Measurements from ENCODE around the gene SLC35D3. TPM values are rescaled to one million over a fixed set of nuclear protein-coding genes. Genes with fewer than 3 reads are reported as not detected.
"Not testable (repeated sequence)": the region's sequence is repeated elsewhere in the genome, so short reads cannot be mapped to it uniquely, and the experiment has no call there.

Gene SLC35D3
- total and polyA plus RNA-seq, 8 donors, result 0.08 to 0.31 (median 0.18) TPM; not detected in 5

GRCh38 chr6:136901212-136901784 lies 20.8 kb upstream of the SLC35D3 start:
- TF ChIP-seq POLR2AphosphoS5 (IDR thresholded peaks at IDR 0.05), result no peak
- TF ChIP-seq, protein P1, sequence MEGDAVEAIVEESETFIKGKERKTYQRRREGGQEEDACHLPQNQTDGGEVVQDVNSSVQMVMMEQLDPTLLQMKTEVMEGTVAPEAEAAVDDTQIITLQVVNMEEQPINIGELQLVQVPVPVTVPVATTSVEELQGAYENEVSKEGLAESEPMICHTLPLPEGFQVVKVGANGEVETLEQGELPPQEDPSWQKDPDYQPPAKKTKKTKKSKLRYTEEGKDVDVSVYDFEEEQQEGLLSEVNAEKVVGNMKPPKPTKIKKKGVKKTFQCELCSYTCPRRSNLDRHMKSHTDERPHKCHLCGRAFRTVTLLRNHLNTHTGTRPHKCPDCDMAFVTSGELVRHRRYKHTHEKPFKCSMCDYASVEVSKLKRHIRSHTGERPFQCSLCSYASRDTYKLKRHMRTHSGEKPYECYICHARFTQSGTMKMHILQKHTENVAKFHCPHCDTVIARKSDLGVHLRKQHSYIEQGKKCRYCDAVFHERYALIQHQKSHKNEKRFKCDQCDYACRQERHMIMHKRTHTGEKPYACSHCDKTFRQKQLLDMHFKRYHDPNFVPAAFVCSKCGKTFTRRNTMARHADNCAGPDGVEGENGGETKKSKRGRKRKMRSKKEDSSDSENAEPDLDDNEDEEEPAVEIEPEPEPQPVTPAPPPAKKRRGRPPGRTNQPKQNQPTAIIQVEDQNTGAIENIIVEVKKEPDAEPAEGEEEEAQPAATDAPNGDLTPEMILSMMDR (IDR thresholded peaks at IDR 0.05), result no peak
- TF ChIP-seq EP300 (IDR thresholded peaks at IDR 0.05), result no peak
- TF ChIP-seq POLR2A (IDR thresholded peaks at IDR 0.05), result no peak
- peaks cover 6 to 73% (median 59%) of the 10 kb centered on the region in 4 donors for H3K36me3 ChIP-seq
- H3K4me1 ChIP-seq, result no peaks in the 10 kb centered on the region
- H3K27ac ChIP-seq, result no peak overlapping the region
- no peak overlapping the region for H3K4me3 ChIP-seq
- no peak for DNase-seq
- no peaks in the 10 kb centered on the region for H3K27me3 ChIP-seq
- H3K9me3 ChIP-seq, result no peaks in the 10 kb centered on the region
- 61 to 89% (median 85%) methylated on average over 5 of the region's 5 CpGs for WGBS, 5 donors
- intact Hi-C loops (cut with DNase I; ENCODE audit: low total_unique reads), result no loop called here

GRCh38 chr6:136904477-136904876 lies 17.6 kb upstream of the SLC35D3 start:
- DNase-seq; intact Hi-C loops (cut with DNase I; ENCODE audit: low total_unique reads): not testable (repeated sequence)
- WGBS, 5 donors, result 90 to 100% (median 94%) methylated on average over 3 of the region's 3 CpGs

DNA sequence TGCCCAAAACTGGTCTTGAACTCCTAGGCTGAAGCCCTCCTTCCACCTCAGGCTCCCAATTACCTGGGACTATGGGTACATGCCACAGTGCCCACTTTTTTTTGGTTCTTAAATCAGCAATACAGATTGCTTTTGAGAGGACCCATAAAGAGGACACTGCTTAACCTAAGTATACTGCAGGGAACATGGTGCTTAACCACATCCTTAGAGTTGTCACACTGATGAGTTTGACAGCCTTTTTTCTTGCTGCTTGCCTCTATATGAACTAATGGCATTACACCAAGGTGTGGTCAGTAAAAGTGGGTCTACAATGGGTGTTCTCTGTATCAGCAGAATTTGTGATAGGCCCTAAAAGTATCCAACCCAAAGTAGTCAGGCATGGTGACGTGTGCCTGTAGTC lies 7.2 kb upstream of the SLC35D3 start:
- Histone ChIP-seq H3K9me3 (no peaks in the 10 kb centered on the region), H3K36me3 (peaks cover 0 to 35% (median 30%) of the 10 kb centered on the region in 4 donors), H3K4me1 (peaks cover 0 to under 1% (median under 1%) of the 10 kb centered on the region in 4 donors), H3K27me3 (peaks cover 0 to 22% (median 10%) of the 10 kb centered on the region in 3 donors), H3K27ac (no peak overlapping the region), H3K4me3 (no peak overlapping the region)
- WGBS, 5 donors, result 96 to 100% (median 100%) methylated on average over 1 of the region's 1 CpG
- intact Hi-C loops (cut with DNase I; ENCODE audit: low total_unique reads), result no loop called here
- no peak for DNase-seq
- TF ChIP-seq POLR2AphosphoS5 (IDR thresholded peaks at IDR 0.05) (no peak), POLR2A (IDR thresholded peaks at IDR 0.05) (no peak)
- TF ChIP-seq, protein P1 (IDR thresholded peaks at IDR 0.05), result no peak

More at GRCh38 chr6:136904477-136904876, 17.6 kb upstream of the SLC35D3 start:
- not testable (repeated sequence) for H3K27ac ChIP-seq, H3K9me3 ChIP-seq, H3K27me3 ChIP-seq, H3K4me1 ChIP-seq, H3K4me3 ChIP-seq
- peaks cover 0 to 65% (median 46%) of the 10 kb centered on the region in 4 donors for H3K36me3 ChIP-seq

- Histone ChIP-seq H3K36me3 (peaks cover 0 to 26% (median 21%) of the 10 kb centered on the region in 4 donors), H3K4me1 (peaks cover 36 to 38% (median 37%) of the 10 kb centered on the region in 4 donors), H3K9me3 (no peaks in the 10 kb centered on the region), H3K27me3 (peaks cover 14 to 60% (median 47%) of the 10 kb centered on the region in 3 donors), H3K27ac (no peak overlapping the region), H3K4me3 (no peak overlapping the region)
- TF ChIP-seq POLR2A (IDR thresholded peaks at IDR 0.05) (no peak), EP300 (IDR thresholded peaks at IDR 0.05) (no peak), POLR2AphosphoS5 (IDR thresholded peaks at IDR 0.05) (no peak)
- TF ChIP-seq, protein P1 (IDR thresholded peaks at IDR 0.05), result no peak
- no peak for DNase-seq
- WGBS, 5 donors, result 63 to 87% (median 69%) methylated on average over 3 of the region's 3 CpGs
- intact Hi-C loops (cut with DNase I; ENCODE audit: low total_unique reads), result no loop called here
Measured at GRCh38 chr6:136918706-136919105, 3.4 kb upstream of the SLC35D3 start.

GRCh38 chr6:136920216-136920615 lies 1.9 kb upstream of the SLC35D3 start:
- H3K4me3 ChIP-seq, result peak overlapping the region in 2 of 4 donors; percentile 64 to 78
- H3K9me3 ChIP-seq, result no peaks in the 10 kb centered on the region
- no peak for DNase-seq
- TF ChIP-seq POLR2AphosphoS5 (IDR thresholded peaks at IDR 0.05), result no peak
- TF ChIP-seq EP300 (IDR thresholded peaks at IDR 0.05), result no peak
- TF ChIP-seq, protein P1 (IDR thresholded peaks at IDR 0.05), result no peak
- no peak for TF ChIP-seq POLR2A (IDR thresholded peaks at IDR 0.05)
- WGBS, 5 donors, result 33 to 49% (median 36%) methylated on average over 6 of the region's 6 CpGs
- intact Hi-C loops (cut with DNase I; ENCODE audit: low total_unique reads), result no loop called here
- H3K4me1 ChIP-seq, result peaks cover 38 to 39% (median 39%) of the 10 kb centered on the region in 4 donors
- no peak overlapping the region for H3K27ac ChIP-seq
- peaks cover 0 to 17% (median 9%) of the 10 kb centered on the region in 4 donors for H3K36me3 ChIP-seq
- peaks cover 14 to 70% (median 55%) of the 10 kb centered on the region in 3 donors for H3K27me3 ChIP-seq

Data from stomach (tissue), 9 donors.